Suprapubic skin (tissue), 4 donors: Measurements from ENCODE around the gene NTM. TPM values are rescaled to one million over a fixed set of nuclear protein-coding genes. Genes with fewer than 3 reads are reported as not detected.

Source experiments
- DNase-seq, 2 donors: peaks; one replicate each; pipeline ENCODE4 v3.0.0-alpha.2; 2019; ENCODE audit warnings: low spot score in 2 of 2
- H3K27ac ChIP-seq: fragments of 200-600 bp; sonication (generic); one replicate; pipeline ENCODE4 v1.5.1; 2019
- H3K27me3 ChIP-seq: fragments of 200-600 bp; sonication (generic); one replicate; pipeline ENCODE4 v1.5.1; 2019
- H3K36me3 ChIP-seq: fragments of 200-600 bp; sonication (generic); one replicate; pipeline ENCODE4 v1.5.1; 2019
- H3K4me1 ChIP-seq: fragments of 200-600 bp; sonication (generic); one replicate; pipeline ENCODE4 v1.5.1; 2019
- H3K4me3 ChIP-seq: fragments of 200-600 bp; sonication (generic); one replicate; pipeline ENCODE4 v1.5.1; 2019; ENCODE audit warnings: mild to moderate bottlenecking
- H3K9me3 ChIP-seq: fragments of 200-600 bp; sonication (generic); one replicate; pipeline ENCODE4 v1.5.1; 2019
- EP300 ChIP-seq: sonication (generic); formaldehyde crosslinking; IDR thresholded peaks from one replicate; pipeline ENCODE4 v1.6.1; 2017; ENCODE audit warnings: antibody characterized with exemption
- POLR2A ChIP-seq, 2 donors: fragments of 450-650 bp; IDR thresholded peaks; one replicate each; pipeline ENCODE4 v1.6.1; 2017; ENCODE audit warnings: antibody characterized with exemption in 2 of 2, mild to moderate bottlenecking in 2 of 2, moderate library complexity in 2 of 2
- POLR2AphosphoS5 ChIP-seq, 3 donors: sonication (generic); formaldehyde crosslinking; IDR thresholded peaks; one replicate each; pipeline ENCODE4 v1.6.1; 2017; ENCODE audit warnings: antibody characterized with exemption in 3 of 3
- WGBS: methylation state at CpG from one replicate; pipeline ENCODE4 v1.1.5; 2018; 5-methylcytosine and 5-hydroxymethylcytosine counted together
- total RNA-seq, 4 donors: library from RNA; depleted of rRNA; stranded (reverse); fragments of >200 nt; gene quantifications; one replicate each; pipeline ENCODE4 v1.1.0, GENCODE V29; 2016
- TF ChIP-seq, protein P1 (sequence below), 2 donors: fragments of 200-600 bp in 1 of 2; fragments of 450-650 bp in 1 of 2; sonication (generic) in 1 of 2; IDR thresholded peaks; one replicate each; pipeline ENCODE4 v1.5.1; 2016 to 2019; ENCODE audit warnings: antibody characterized with exemption in 2 of 2, mild to moderate bottlenecking in 1 of 2, moderate library complexity in 1 of 2

The NTM gene
- total RNA-seq, 4 donors from 2014 or later = 0.19 to 19.1 (median 2.1) TPM

DNA sequence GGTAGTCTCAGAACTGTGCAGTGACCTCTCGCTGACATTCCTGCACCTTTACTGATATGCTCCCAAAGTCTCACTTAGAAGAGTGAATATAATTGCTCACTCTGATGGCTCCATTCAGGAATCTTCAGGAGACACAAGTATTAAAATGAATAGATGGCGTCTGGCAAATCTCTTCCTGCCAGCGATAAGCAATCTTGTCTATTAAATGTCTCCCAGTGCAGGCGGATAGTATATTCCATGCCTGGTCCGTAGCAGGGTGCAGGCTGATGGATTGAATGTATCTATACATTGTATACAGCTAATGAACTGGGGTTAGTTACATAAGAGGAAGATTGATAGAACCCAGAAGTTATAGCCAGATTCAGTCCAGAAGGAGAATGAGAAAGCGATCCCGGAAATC lies 575.3 kb downstream of the NTM start:
- no peak overlapping the region for H3K27ac ChIP-seq
- no peaks in the 10 kb centered on the region for H3K36me3 ChIP-seq
- no peak for TF ChIP-seq POLR2A (IDR thresholded peaks at IDR 0.05)
- no peak for TF ChIP-seq POLR2AphosphoS5 (IDR thresholded peaks at IDR 0.05)
- TF ChIP-seq EP300 = no peak
- TF ChIP-seq, protein P1, sequence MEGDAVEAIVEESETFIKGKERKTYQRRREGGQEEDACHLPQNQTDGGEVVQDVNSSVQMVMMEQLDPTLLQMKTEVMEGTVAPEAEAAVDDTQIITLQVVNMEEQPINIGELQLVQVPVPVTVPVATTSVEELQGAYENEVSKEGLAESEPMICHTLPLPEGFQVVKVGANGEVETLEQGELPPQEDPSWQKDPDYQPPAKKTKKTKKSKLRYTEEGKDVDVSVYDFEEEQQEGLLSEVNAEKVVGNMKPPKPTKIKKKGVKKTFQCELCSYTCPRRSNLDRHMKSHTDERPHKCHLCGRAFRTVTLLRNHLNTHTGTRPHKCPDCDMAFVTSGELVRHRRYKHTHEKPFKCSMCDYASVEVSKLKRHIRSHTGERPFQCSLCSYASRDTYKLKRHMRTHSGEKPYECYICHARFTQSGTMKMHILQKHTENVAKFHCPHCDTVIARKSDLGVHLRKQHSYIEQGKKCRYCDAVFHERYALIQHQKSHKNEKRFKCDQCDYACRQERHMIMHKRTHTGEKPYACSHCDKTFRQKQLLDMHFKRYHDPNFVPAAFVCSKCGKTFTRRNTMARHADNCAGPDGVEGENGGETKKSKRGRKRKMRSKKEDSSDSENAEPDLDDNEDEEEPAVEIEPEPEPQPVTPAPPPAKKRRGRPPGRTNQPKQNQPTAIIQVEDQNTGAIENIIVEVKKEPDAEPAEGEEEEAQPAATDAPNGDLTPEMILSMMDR (IDR thresholded peaks at IDR 0.05) = no peak
- 80% methylated on average over 7 of the region's 7 CpGs for WGBS
- no peak for DNase-seq
- H3K27me3 ChIP-seq = no peaks in the 10 kb centered on the region
- no peak overlapping the region for H3K4me3 ChIP-seq
- H3K9me3 ChIP-seq = no peaks in the 10 kb centered on the region
- H3K4me1 ChIP-seq = no peaks in the 10 kb centered on the region

DNA sequence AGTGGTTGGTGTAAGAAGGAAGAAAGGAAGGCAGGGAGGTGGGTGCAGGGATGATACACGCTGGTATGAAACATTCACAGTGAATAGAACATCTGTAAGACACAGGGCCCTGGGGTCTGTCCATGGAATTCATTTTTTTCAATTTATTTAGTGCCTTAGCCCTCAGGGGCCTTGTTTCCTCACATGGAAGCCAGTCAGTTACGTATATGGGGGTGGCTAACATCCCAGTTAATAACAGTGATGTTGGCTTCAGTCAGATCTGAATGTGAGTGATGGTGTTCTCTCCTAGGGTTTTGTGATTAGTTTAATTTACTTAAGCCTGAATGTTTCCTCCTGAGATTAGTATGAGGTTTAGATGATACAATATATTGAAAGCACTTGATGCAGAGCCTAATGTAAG lies 577.1 kb downstream of the NTM start:
- WGBS = 71% methylated on average over 2 of the region's 2 CpGs
- H3K27ac ChIP-seq = no peak overlapping the region
- H3K4me3 ChIP-seq = no peak overlapping the region
- H3K27me3 ChIP-seq = no peaks in the 10 kb centered on the region
- no peak for DNase-seq
- no peaks in the 10 kb centered on the region for H3K4me1 ChIP-seq
- H3K9me3 ChIP-seq = no peaks in the 10 kb centered on the region
- TF ChIP-seq POLR2AphosphoS5 (IDR thresholded peaks at IDR 0.05) = no peak
- no peak for TF ChIP-seq EP300
- TF ChIP-seq, protein P1 (IDR thresholded peaks at IDR 0.05) = no peak
- TF ChIP-seq POLR2A (IDR thresholded peaks at IDR 0.05) = no peak
- H3K36me3 ChIP-seq = no peaks in the 10 kb centered on the region

DNA sequence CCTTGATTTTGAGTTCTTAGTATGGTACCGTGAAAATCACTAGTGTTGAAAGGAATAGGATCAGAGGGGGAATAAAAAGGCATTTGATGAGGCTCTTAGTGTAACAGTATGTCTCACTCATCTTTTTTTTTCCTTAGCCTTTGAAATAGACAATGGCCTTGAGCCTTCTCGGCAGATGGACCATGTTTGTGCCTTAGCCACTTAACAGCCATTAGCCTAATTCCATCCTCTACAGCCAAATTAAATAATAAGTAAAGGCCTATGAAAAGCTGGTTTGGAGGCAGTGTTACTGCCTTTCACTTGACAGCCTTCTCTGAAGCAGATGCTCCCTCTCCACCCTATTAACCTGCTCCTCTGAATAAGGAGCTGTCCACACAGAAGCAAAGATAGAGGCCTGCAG lies 580.7 kb downstream of the NTM start:
- 79% methylated on average over 2 of the region's 2 CpGs for WGBS
- DNase-seq = no peak
- Histone ChIP-seq H3K27ac (no peak overlapping the region), H3K9me3 (no peaks in the 10 kb centered on the region), H3K4me3 (no peak overlapping the region), H3K27me3 (no peaks in the 10 kb centered on the region), H3K4me1 (no peaks in the 10 kb centered on the region), H3K36me3 (no peaks in the 10 kb centered on the region)
- TF ChIP-seq EP300 (no peak), POLR2A (IDR thresholded peaks at IDR 0.05) (no peak), POLR2AphosphoS5 (IDR thresholded peaks at IDR 0.05) (no peak)
- TF ChIP-seq, protein P1 (IDR thresholded peaks at IDR 0.05) = no peak

DNA sequence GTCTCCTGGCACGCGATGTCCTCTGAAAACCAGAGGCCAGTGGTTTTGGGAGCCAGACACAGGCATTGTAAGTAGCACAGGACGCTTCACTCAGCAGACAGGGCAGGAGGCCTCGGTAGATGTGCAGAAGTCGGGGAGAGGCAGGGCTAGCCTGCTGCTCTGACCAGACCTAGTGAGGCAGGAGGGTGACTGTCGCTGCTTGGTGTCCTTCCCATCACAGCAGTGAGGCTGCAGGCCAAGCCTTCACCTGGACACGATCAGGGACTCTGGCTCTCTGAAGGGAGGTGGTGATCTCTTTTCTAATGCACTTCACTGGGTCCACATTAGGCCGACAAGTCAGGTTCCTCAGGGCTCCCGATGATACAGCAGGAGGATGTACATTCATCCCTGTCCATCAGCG lies 583.7 kb downstream of the NTM start:
- DNase-seq = no peak
- TF ChIP-seq EP300 = no peak
- no peak for TF ChIP-seq POLR2AphosphoS5 (IDR thresholded peaks at IDR 0.05)
- TF ChIP-seq, protein P1 (IDR thresholded peaks at IDR 0.05) = no peak
- TF ChIP-seq POLR2A (IDR thresholded peaks at IDR 0.05) = no peak
- Histone ChIP-seq H3K4me1 (no peaks in the 10 kb centered on the region), H3K9me3 (no peaks in the 10 kb centered on the region), H3K27me3 (no peaks in the 10 kb centered on the region), H3K4me3 (no peak overlapping the region), H3K36me3 (no peaks in the 10 kb centered on the region), H3K27ac (no peak overlapping the region)
- WGBS = 89% methylated on average over 10 of the region's 10 CpGs

DNA sequence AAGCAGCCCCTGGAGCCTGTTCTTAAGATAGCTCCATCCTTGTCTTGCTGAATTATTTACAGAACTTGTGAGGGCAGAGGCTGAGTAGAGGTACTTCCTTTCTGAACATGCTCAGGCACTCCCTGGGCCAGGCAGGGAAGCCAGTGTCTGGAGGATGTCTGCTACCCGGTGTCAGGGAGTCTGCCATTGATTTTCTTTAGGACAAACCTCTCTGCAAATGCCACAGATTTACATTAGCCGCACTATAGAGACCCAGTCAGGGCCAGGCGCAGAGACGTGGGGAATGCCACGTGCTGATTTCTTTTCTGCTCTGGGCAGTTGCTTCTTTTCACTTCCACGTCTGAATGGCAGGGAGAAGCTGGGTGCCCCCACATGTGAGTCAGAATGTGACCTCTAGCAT lies 585.5 kb downstream of the NTM start:
- 41% methylated on average over 6 of the region's 6 CpGs for WGBS
- no peak overlapping the region for H3K27ac ChIP-seq

More for the DNA sequence above, 585.5 kb downstream of the NTM start:
- no peaks in the 10 kb centered on the region for H3K27me3 ChIP-seq
- H3K9me3 ChIP-seq = no peaks in the 10 kb centered on the region
- no peaks in the 10 kb centered on the region for H3K4me1 ChIP-seq
- TF ChIP-seq POLR2AphosphoS5 (IDR thresholded peaks at IDR 0.05) (no peak), POLR2A (IDR thresholded peaks at IDR 0.05) (no peak), EP300 (no peak)
- TF ChIP-seq, protein P1 (IDR thresholded peaks at IDR 0.05) = no peak
- no peak overlapping the region for H3K4me3 ChIP-seq
- DNase-seq = no peak
- no peaks in the 10 kb centered on the region for H3K36me3 ChIP-seq
